WI38 (cell line): Measurements from ENCODE around the gene USP6NL.

ENCODE experiments used
- H3K4me3 ChIP-seq: 2 replicates; pipeline ENCODE4 v1.5.1; 2011; ENCODE audit warnings: low read depth, mild to moderate bottlenecking, control low read depth, low read length
- TF ChIP-seq, protein P1 (sequence below): IDR thresholded peaks from 2 replicates; pipeline ENCODE4 v1.5.1; 2012; ENCODE audit warnings: low read depth, mild to moderate bottlenecking, control low read depth, low read length

Gene USP6NL

DNA sequence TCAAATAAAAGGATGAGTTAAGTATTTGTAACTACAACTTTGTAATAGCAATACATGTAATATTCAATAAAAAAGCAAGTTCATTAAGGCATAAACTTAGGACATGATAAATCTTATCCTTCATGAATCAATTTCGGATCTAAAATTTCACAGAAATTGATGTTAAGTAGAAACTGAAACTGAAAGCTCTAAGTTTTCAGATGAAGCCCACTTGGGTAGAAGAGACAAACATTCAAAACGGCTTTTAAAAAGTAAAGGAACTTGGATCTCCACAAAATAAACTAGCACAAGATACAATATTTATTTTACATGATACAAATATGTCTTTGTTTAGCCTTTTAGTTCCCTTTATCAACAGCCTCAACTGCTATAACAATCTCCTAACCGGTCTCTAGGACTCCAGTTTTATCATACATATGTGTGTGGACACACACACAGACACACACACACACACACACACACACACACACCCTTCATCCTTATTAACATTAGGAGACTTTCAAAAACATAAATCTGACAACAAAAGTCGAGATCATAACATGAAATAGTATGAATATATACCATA is 83.7 kb downstream of the USP6NL start:
- peak overlapping the region; percentile 13; the same call in 1 of the 2 replicates for H3K4me3 ChIP-seq
- TF ChIP-seq, protein P1, sequence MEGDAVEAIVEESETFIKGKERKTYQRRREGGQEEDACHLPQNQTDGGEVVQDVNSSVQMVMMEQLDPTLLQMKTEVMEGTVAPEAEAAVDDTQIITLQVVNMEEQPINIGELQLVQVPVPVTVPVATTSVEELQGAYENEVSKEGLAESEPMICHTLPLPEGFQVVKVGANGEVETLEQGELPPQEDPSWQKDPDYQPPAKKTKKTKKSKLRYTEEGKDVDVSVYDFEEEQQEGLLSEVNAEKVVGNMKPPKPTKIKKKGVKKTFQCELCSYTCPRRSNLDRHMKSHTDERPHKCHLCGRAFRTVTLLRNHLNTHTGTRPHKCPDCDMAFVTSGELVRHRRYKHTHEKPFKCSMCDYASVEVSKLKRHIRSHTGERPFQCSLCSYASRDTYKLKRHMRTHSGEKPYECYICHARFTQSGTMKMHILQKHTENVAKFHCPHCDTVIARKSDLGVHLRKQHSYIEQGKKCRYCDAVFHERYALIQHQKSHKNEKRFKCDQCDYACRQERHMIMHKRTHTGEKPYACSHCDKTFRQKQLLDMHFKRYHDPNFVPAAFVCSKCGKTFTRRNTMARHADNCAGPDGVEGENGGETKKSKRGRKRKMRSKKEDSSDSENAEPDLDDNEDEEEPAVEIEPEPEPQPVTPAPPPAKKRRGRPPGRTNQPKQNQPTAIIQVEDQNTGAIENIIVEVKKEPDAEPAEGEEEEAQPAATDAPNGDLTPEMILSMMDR, result no peak

DNA sequence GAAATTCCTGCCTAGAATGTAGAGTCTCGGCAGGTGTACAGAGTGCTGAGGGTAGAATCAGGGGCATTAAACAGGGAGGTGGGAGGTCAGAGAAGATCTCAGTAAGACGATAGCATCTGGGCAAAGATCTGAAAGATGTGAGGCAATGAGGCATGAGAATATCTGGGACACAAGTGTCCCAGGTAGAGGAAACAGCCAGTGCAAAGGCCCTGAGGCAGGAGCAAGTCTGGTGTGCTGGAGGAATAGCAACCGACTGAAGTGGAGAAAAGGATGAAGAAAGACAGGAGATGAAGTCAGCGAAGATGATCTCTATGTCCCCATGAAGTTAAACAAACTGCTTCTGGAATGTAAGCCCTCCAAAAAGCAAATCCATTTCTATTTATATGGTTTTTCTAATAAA is 84.4 kb downstream of the USP6NL start:
- H3K4me3 ChIP-seq, result no peak overlapping the region

DNA sequence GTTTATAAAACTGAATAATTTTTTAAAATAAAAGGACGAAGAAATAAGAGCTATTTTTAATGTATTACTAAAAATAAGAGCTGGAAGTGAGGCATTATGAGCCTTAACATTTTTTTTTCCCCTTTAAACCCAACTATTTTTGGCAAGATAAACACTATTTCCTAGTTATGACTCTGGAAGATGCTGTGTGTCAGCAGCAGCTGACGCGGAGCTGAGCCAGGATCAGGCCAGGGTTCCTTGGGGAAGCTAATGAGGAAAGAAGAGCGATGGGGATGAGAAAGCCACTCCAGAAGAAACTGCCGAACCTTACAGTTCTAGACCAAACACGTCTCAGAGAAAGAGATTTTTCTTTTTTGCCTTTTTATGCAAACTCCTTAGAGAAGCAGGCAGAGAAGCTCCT is 85.9 kb downstream of the USP6NL start:
- TF ChIP-seq, protein P1, result no peak
- no peak overlapping the region for H3K4me3 ChIP-seq

More for the DNA sequence above, 84.4 kb downstream of the USP6NL start:
- TF ChIP-seq, protein P1, result no peak

DNA sequence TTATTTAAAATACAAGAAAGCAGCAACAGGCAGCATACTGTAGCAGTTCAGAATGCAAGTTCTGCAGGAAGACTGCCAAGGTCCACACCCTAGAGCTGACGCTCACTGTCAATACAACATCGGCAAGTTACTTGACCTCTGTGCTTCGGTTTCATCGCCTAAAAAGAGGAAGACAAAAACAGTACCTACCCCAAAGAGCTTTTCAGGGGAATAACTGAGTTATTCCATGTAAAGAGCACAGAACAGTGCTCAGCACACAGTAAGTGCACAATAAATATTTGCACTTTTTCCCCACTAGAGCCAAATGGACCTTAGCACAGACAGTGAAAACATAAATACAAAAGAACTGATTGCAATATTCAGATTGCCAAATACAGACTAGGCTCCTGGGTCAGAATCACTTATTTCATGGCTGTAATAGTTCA is 88.6 kb downstream of the USP6NL start:
- no peak overlapping the region for H3K4me3 ChIP-seq
- TF ChIP-seq, protein P1, result no peak

DNA sequence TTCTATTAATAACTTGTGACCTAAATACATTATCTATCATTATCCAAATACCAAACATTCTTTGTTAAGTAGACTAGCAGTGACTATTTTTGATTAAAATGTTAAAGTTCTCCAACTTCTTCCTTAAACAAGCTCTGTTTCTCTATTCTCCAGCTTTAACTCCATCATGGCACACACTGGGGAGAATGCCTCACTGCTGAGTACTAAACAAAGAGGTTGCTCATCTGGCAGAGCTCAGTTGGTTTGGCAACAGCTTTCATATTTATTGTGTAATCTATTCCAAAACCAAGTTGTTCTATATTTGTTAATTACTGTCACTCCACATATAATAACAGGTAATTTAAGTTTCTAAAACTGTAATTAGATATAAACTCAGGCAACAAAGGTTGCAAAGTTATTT is 89.6 kb downstream of the USP6NL start:
- H3K4me3 ChIP-seq, result no peak overlapping the region
- TF ChIP-seq, protein P1, result no peak

DNA sequence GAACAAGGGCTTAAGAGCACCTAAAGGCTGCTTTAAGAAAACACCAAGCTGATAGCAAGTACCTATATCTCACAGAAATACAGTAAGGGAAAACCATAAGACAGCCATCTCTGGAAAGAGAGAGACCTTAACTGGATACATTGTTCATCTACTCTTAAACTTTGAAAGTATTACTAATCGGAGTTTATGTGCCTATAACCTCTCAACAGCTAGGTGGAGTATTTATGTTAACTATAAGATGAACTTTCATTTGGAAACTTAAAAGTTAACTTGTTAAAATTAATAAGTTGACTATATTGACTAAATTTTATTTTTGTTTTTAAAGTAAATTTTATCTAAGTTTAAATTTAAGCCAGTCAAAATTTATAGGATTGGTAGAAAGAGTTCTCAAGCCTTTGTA is 90.6 kb downstream of the USP6NL start:
- TF ChIP-seq, protein P1, result no peak

DNA sequence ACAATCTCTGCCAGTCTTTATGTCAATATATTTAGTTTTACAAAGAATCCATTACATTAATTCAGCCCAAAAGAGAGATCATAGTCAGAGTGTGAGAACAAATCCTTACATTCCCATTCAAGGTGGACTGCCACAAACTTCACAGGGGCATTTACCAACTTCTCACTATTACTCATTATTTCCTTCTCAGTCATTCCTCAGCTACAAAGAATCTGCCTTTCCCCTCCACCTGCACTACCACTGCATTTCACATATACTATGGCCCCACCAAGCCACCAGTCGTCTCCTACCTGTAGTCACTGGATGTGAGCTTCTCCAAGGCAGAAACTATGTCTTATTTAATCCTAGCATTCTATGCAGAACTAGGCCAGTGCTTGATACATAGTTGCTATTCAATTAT is 94.3 kb downstream of the USP6NL start:
- H3K4me3 ChIP-seq, result no peak overlapping the region
- TF ChIP-seq, protein P1, result no peak

More for the DNA sequence above, 90.6 kb downstream of the USP6NL start:
- no peak overlapping the region for H3K4me3 ChIP-seq
